H1 (cell line): ENCODE results near the gene HDAC9. TPM values are rescaled to one million over a fixed set of nuclear protein-coding genes. Genes with fewer than 3 reads are reported as not detected.
"Not testable (repeated sequence)": the region's sequence is repeated elsewhere in the genome, so short reads cannot be mapped to it uniquely, and the experiment has no call there.

Source experiments
- CTCF ChIA-PET: fragments of 300-600 bp; sonication (Branson Sonifier 250); formaldehyde crosslinking; loops from one replicate; lab custom pipeline; 2021; ENCODE audit not compliant: partially characterized antibody; lab: Charles Lee
- POLR2A ChIA-PET: fragments of 300-600 bp; sonication (Branson Sonifier 250); formaldehyde crosslinking; loops from one replicate; lab custom pipeline; 2021; ENCODE audit warnings: inconsistent platforms; ENCODE audit not compliant: partially characterized antibody; lab: Charles Lee
- DNase-seq, 2 experiments: peaks; one replicate each; pipeline versions ENCODE4 v3.0.0 to v3.0.0-alpha.2; 2010 to 2022; ENCODE audit warnings: low spot score in 2 of 2, low read depth in 1 of 2, mixed read lengths in 1 of 2
- FAIRE-seq: peaks from 2 replicates; lab custom pipeline; 2011; peaks lifted over from hg19 to GRCh38; lab: Jason Lieb, UNC
- H2AFZ ChIP-seq: 2 replicates; pipeline ENCODE4 v1.8.1; 2012; ENCODE audit warnings: low read length, inconsistent platforms
- H2AK5ac ChIP-seq: 2 replicates; pipeline ENCODE4 v1.6.1; 2013; ENCODE audit warnings: low read depth, low read length
- H2BK120ac ChIP-seq: replicated peaks from 2 replicates; pipeline ENCODE3; 2013; ENCODE audit warnings: low read depth, low read length, inconsistent platforms
- H2BK12ac ChIP-seq: 2 replicates; pipeline ENCODE4 v1.6.1; 2013; ENCODE audit warnings: low read depth, low read length
- H2BK15ac ChIP-seq: 2 replicates; pipeline ENCODE4 v1.6.1; 2013; ENCODE audit warnings: low read length
- H2BK20ac ChIP-seq: 2 replicates; pipeline ENCODE4 v1.6.1; 2013; ENCODE audit warnings: low read length
- H2BK5ac ChIP-seq: 2 replicates; pipeline ENCODE4 v1.6.1; 2013; ENCODE audit warnings: low read depth, low read length
- H3K14ac ChIP-seq: 2 replicates; pipeline ENCODE4 v1.6.1; 2013; ENCODE audit warnings: inconsistent platforms; ENCODE audit not compliant: insufficient read length
- H3K18ac ChIP-seq: 2 replicates; pipeline ENCODE4 v1.6.1; 2013; ENCODE audit warnings: low read length; ENCODE audit errors: extremely low read depth
- H3K23ac ChIP-seq: 2 replicates; pipeline ENCODE4 v1.6.1; 2013; ENCODE audit warnings: inconsistent platforms; ENCODE audit not compliant: insufficient read length
- H3K23me2 ChIP-seq: 2 replicates; pipeline ENCODE4 v1.6.1; 2013; ENCODE audit warnings: low read depth, low read length
- H3K27ac ChIP-seq: 2 replicates; pipeline ENCODE4 v1.6.1; 2011; ENCODE audit warnings: low read depth, low read length, inconsistent platforms
- H3K27me3 ChIP-seq, 4 experiments: replicated peaks in 1 of 4; 1 replicate in 1 of 4; 2 replicates in 3 of 4; pipeline versions ENCODE4 v1.6.1 to v1.8.1; 2011 to 2013; ENCODE audit warnings: low read length in 3 of 4, mild to moderate bottlenecking in 3 of 4, inconsistent platforms in 2 of 4, mixed read lengths in 2 of 4, moderate library complexity in 1 of 4; ENCODE audit not compliant: control insufficient read depth in 3 of 4, insufficient read depth in 3 of 4; ENCODE audit errors: extremely low read depth in 1 of 4
- H3K36me3 ChIP-seq, 4 experiments: 2 replicates each; pipeline versions ENCODE4 v1.6.1 to v1.8.1; 2011 to 2013; ENCODE audit warnings: mild to moderate bottlenecking in 4 of 4, low read length in 3 of 4, moderate library complexity in 2 of 4, control low read depth in 1 of 4, inconsistent platforms in 1 of 4; ENCODE audit not compliant: insufficient read depth in 4 of 4, control insufficient read depth in 2 of 4
- H3K4ac ChIP-seq: replicated peaks from 2 replicates; pipeline ENCODE3; 2013; ENCODE audit warnings: low read length, low read depth, mixed read lengths, inconsistent platforms; ENCODE audit not compliant: insufficient read length
- H3K4me1 ChIP-seq, 4 experiments: replicated peaks in 1 of 4; 1 replicate in 1 of 4; 2 replicates in 3 of 4; pipeline versions ENCODE4 v1.6.1 to v1.8.1; 2011 to 2013; ENCODE audit warnings: low read length in 3 of 4, inconsistent platforms in 2 of 4, mixed read lengths in 1 of 4; ENCODE audit not compliant: insufficient read depth in 4 of 4, control insufficient read depth in 3 of 4
- H3K4me2 ChIP-seq, 2 experiments: 2 replicates each; pipeline versions ENCODE4 v1.6.1 to v1.8.1; 2011 to 2013; ENCODE audit warnings: low read depth in 2 of 2, low read length in 2 of 2, control low read depth in 1 of 2, inconsistent platforms in 1 of 2, mild to moderate bottlenecking in 1 of 2; ENCODE audit not compliant: insufficient read depth in 1 of 2
- H3K4me3 ChIP-seq, 4 experiments: fragments of 200-600, 300-600 bp in 1 of 4; sonication (generic), shearing (Covaris generic), sonication (Bioruptor Twin) in 1 of 4; 2 replicates each; pipeline versions ENCODE4 v1.5.1 to v1.8.1; 2011 to 2016; ENCODE audit warnings: low read length in 4 of 4, low read depth in 3 of 4, control low read depth in 2 of 4, inconsistent platforms in 2 of 4, mild to moderate bottlenecking in 2 of 4, mixed read lengths in 1 of 4, moderate library complexity in 1 of 4; ENCODE audit not compliant: insufficient read depth in 2 of 4; ENCODE audit errors: extremely low read depth in 1 of 4
- H3K56ac ChIP-seq: replicated peaks from 2 replicates; pipeline ENCODE3; 2013; ENCODE audit warnings: low read depth, mild to moderate bottlenecking, mixed read lengths, low read length, inconsistent platforms; ENCODE audit not compliant: insufficient read length
- H3K79me1 ChIP-seq: 2 replicates; pipeline ENCODE4 v1.6.1; 2013; ENCODE audit warnings: low read depth, low read length, control low read depth
- H3K79me2 ChIP-seq, 2 experiments: 2 replicates each; pipeline versions ENCODE4 v1.6.1 to v1.8.1; 2012 to 2013; ENCODE audit warnings: low read length in 2 of 2, mild to moderate bottlenecking in 2 of 2, inconsistent platforms in 1 of 2; ENCODE audit not compliant: insufficient read depth in 2 of 2, control insufficient read depth in 1 of 2
- H3K9ac ChIP-seq, 4 experiments: replicated peaks in 1 of 4; 1 replicate in 1 of 4; 2 replicates in 3 of 4; pipeline versions ENCODE4 v1.6.1 to v1.8.1; 2011 to 2013; ENCODE audit warnings: low read depth in 3 of 4, low read length in 3 of 4, control low read depth in 2 of 4, mild to moderate bottlenecking in 2 of 4, moderate library complexity in 2 of 4, inconsistent platforms in 1 of 4; ENCODE audit errors: extremely low read depth in 1 of 4
- H3K9me3 ChIP-seq, 2 experiments: 2 replicates each; pipeline versions ENCODE4 v1.6.1 to v1.8.1; 2012 to 2013; ENCODE audit warnings: mild to moderate bottlenecking in 2 of 2, moderate library complexity in 2 of 2, control low read depth in 1 of 2, inconsistent platforms in 1 of 2, low read depth in 1 of 2, low read length in 1 of 2, mixed read lengths in 1 of 2; ENCODE audit not compliant: insufficient read depth in 2 of 2
- H4K20me1 ChIP-seq, 2 experiments: replicated peaks in 1 of 2; 2 replicates each; pipeline versions ENCODE3 to v1.8.1; 2011 to 2013; ENCODE audit warnings: inconsistent platforms in 2 of 2, low read length in 2 of 2, mild to moderate bottlenecking in 1 of 2; ENCODE audit not compliant: insufficient read depth in 2 of 2, control insufficient read depth in 1 of 2
- H4K5ac ChIP-seq: 2 replicates; pipeline ENCODE4 v1.6.1; 2013; ENCODE audit warnings: low read length, low read depth, mixed read lengths, inconsistent platforms; ENCODE audit not compliant: insufficient read length
- H4K8ac ChIP-seq: 2 replicates; pipeline ENCODE4 v1.8.0; 2013; ENCODE audit warnings: mild to moderate bottlenecking, moderate library complexity, low read length, inconsistent platforms; ENCODE audit not compliant: insufficient read depth; ENCODE audit errors: extremely low read depth
- H4K91ac ChIP-seq: replicated peaks from 2 replicates; pipeline ENCODE3; 2013; ENCODE audit warnings: low read length, mixed read lengths, inconsistent platforms; ENCODE audit not compliant: insufficient read length
- SAP30 ChIP-seq: fragments of 300-600 bp; sonication (generic); IDR thresholded peaks from 2 replicates; pipeline ENCODE4 v1.7.1; 2012; ENCODE audit warnings: low read length, moderate library complexity, mild to moderate bottlenecking, inconsistent platforms; ENCODE audit not compliant: insufficient read depth, insufficient replicate concordance
- SP2 ChIP-seq: IDR thresholded peaks from 2 replicates; pipeline ENCODE4 v1.6.1; 2012; ENCODE audit warnings: mild to moderate bottlenecking, low read length, inconsistent platforms
- SUZ12 ChIP-seq: fragments of 200-600 bp; sonication (generic); IDR thresholded peaks from 2 replicates; pipeline ENCODE4 v1.6.1; 2012; ENCODE audit warnings: mild to moderate bottlenecking, inconsistent platforms, low read length, moderate library complexity, mixed read lengths
- WGBS, 2 experiments: shearing (Covaris generic) in 1 of 2; methylation state at CpG; one replicate each; pipeline versions ENCODE4 v1.1.6 to v1.1.7; 2013 to 2015; ENCODE audit warnings: low lambda C conversion rate in 2 of 2, mixed read lengths in 2 of 2, inconsistent platforms in 1 of 2, low coverage in 1 of 2, missing lambda C conversion rate in 1 of 2; ENCODE audit not compliant: insufficient replicate concordance in 2 of 2, insufficient coverage in 1 of 2, insufficient read length in 1 of 2; ENCODE audit errors: extremely low coverage in 1 of 2, missing lambda C conversion rate in 1 of 2; 5-methylcytosine and 5-hydroxymethylcytosine counted together
- polyA plus RNA-seq, 7 experiments: library from polyadenylated mRNA; depleted of rRNA in 3 of 7; stranded (reverse) in 5 of 7; unstranded in 2 of 7; fragments of >200 nt in 5 of 7; fragments of 200-250 nt in 2 of 7; gene quantifications; 1 replicate in 5 of 7; 2 replicates in 1 of 7; 4 replicates in 1 of 7; pipeline versions ENCODE4 v1.2.1 to v1.2.3, GENCODE V29; 2011 to 2013; ENCODE audit warnings: missing spikeins in 2 of 7, mixed read lengths in 2 of 7
- total RNA-seq: library from RNA; stranded (reverse); fragmentation: NEBNext Ultra II Directional; extraction: Animal tissue kit (Norgen Biotek cat#: 25700); gene quantifications from 2 replicates; pipeline ENCODE4 v1.2.1, GENCODE V29; 2021

HDAC9 gene
- total and polyA plus RNA-seq, 2 of the 8 experiments (the other 6 are each of a cell fraction or from before 2014, with no cell fraction given): 9.5 to 13.1 TPM

GRCh38 chr7:18965657-18966056, 470.1 kb downstream of the HDAC9 start:
- ChIA-PET POLR2A (no interaction called here), CTCF (interaction anchor here (1.0 to 1.9 kb wide), 2 partner anchors 14 to 17 kb away, joined by 3 to 4 read pairs; no protein-coding TSS in a partner anchor)

GRCh38 chr7:18967755-18968154, 472.2 kb downstream of the HDAC9 start:
- CTCF ChIA-PET, H3K36me3 ChIP-seq, H3K4me2 ChIP-seq, H3K4me3 ChIP-seq, H3K79me2 ChIP-seq, H2BK5ac ChIP-seq, H3K18ac ChIP-seq, H3K4ac ChIP-seq, H3K79me1 ChIP-seq, H4K91ac ChIP-seq, H2BK12ac ChIP-seq, H2BK20ac ChIP-seq, H3K56ac ChIP-seq, H3K4me1 ChIP-seq, H2AFZ ChIP-seq, H3K23ac ChIP-seq, DNase-seq, H3K9me3 ChIP-seq, H3K27ac ChIP-seq, H3K23me2 ChIP-seq, H4K8ac ChIP-seq, POLR2A ChIA-PET, FAIRE-seq, H3K9ac ChIP-seq, H3K14ac ChIP-seq, H2AK5ac ChIP-seq, H2BK120ac ChIP-seq, H4K5ac ChIP-seq, H4K20me1 ChIP-seq, H2BK15ac ChIP-seq, H3K27me3 ChIP-seq: not testable (repeated sequence)
- 94% methylated on average over 16 of the region's 16 CpGs; no CpG with 5 or more reads in 1 of the 2 experiments for WGBS, 2 experiments

More at GRCh38 chr7:18965657-18966056, 470.1 kb downstream of the HDAC9 start:
- Histone ChIP-seq H3K14ac (no peak overlapping the region), H3K23me2 (no peaks in the 10 kb centered on the region), H2AK5ac (no peak overlapping the region), H3K9ac (no peak overlapping the region), H3K4ac (no peak overlapping the region), H3K4me3 (no peak overlapping the region), H2BK5ac (no peak overlapping the region), H3K27me3 (no peaks in the 10 kb centered on the region), H3K36me3 (no peaks in the 10 kb centered on the region), H3K79me2 (no peaks in the 10 kb centered on the region), H3K4me2 (no peak overlapping the region), H3K18ac (no peak overlapping the region), H3K27ac (no peak overlapping the region), H4K8ac (no peak overlapping the region; the same call in 1 of the 2 replicates)
- WGBS, 2 experiments: 84% methylated on average over 3 of the region's 3 CpGs; no CpG with 5 or more reads in 1 of the 2 experiments
- no peak for FAIRE-seq
- no peak for TF ChIP-seq SUZ12
- no peak for TF ChIP-seq SP2
- TF ChIP-seq SAP30: no peak
- TF ChIP-seq, all 59 proteins: peak for 0
- H3K79me1 ChIP-seq: no peaks in the 10 kb centered on the region
- H3K23ac ChIP-seq: no peak overlapping the region
- H3K56ac ChIP-seq: no peak overlapping the region
- DNase-seq: no peak
- H2BK120ac ChIP-seq: no peak overlapping the region
- no peak overlapping the region for H2AFZ ChIP-seq
- no peak overlapping the region for H2BK12ac ChIP-seq
- H4K91ac ChIP-seq: no peak overlapping the region
- H3K9me3 ChIP-seq: no peaks in the 10 kb centered on the region
- no peaks in the 10 kb centered on the region for H4K20me1 ChIP-seq
- H2BK15ac ChIP-seq: no peak overlapping the region
- no peak overlapping the region for H4K5ac ChIP-seq
- H3K4me1 ChIP-seq: no peaks in the 10 kb centered on the region
- H2BK20ac ChIP-seq: no peak overlapping the region
